HepG2 (cell line): ENCODE results near the gene ELMOD3. TPM values are rescaled to one million over a fixed set of nuclear protein-coding genes. Genes with fewer than 3 reads are reported as not detected.

Experiments
- AKAP8 ChIP-seq: sonication (generic); formaldehyde crosslinking; IDR thresholded peaks from 2 replicates; pipeline ENCODE4 v1.5.1; 2020; ENCODE audit warnings: mild to moderate bottlenecking, missing genetic modification reagents
- CAMTA2 ChIP-seq: sonication (generic); formaldehyde crosslinking; IDR thresholded peaks from 2 replicates; pipeline ENCODE4 v1.4.0; 2020; ENCODE audit warnings: mild to moderate bottlenecking, missing genetic modification reagents, borderline replicate concordance
- CREB1 ChIP-seq, 2 experiments: fragments of 450-650 bp in 1 of 2; IDR thresholded peaks; 2 replicates each; pipeline ENCODE4 v1.6.1; 2016 to 2017; ENCODE audit warnings: control low read depth in 1 of 2, mild to moderate bottlenecking in 1 of 2, missing compliant biosample characterization in 1 of 2, missing genetic modification characterization in 1 of 2
- GATA4 ChIP-seq: sonication (generic); IDR thresholded peaks from 2 replicates; pipeline ENCODE4 v1.6.1; 2016; ENCODE audit warnings: antibody characterized with exemption, low read depth, borderline replicate concordance
- GLI4 ChIP-seq: sonication (generic); formaldehyde crosslinking; IDR thresholded peaks from 2 replicates; pipeline ENCODE4 v1.5.1; 2020; ENCODE audit warnings: missing genetic modification reagents, mild to moderate bottlenecking, moderate library complexity, borderline replicate concordance
- KLF16 ChIP-seq, 2 experiments: sonication (generic) in 1 of 2; formaldehyde crosslinking in 1 of 2; IDR thresholded peaks; 2 replicates each; pipeline versions ENCODE4 v1.6.1 to v1.8.0; 2016 to 2023; ENCODE audit warnings: missing genetic modification reagents in 2 of 2, missing compliant biosample characterization in 1 of 2
- MAFF ChIP-seq: IDR thresholded peaks from 2 replicates; pipeline ENCODE4 v1.6.1; 2011; ENCODE audit warnings: low read depth, low read length, improper control_type of control experiment
- MIXL1 ChIP-seq: IDR thresholded peaks from 2 replicates; pipeline ENCODE4 v1.6.1; 2016
- NRL ChIP-seq: sonication (generic); formaldehyde crosslinking; IDR thresholded peaks from 2 replicates; pipeline ENCODE4 v1.5.0; 2020; ENCODE audit warnings: missing genetic modification reagents, mild to moderate bottlenecking, moderate library complexity, borderline replicate concordance
- PAWR ChIP-seq: sonication (generic); formaldehyde crosslinking; IDR thresholded peaks from 2 replicates; pipeline ENCODE4 v1.4.0; 2020; ENCODE audit warnings: missing genetic modification reagents, mild to moderate bottlenecking, borderline replicate concordance
- POGZ ChIP-seq: sonication (generic); formaldehyde crosslinking; IDR thresholded peaks from 2 replicates; pipeline ENCODE4 v1.4.0; 2020; ENCODE audit warnings: mild to moderate bottlenecking, missing genetic modification reagents
- SAFB2 ChIP-seq: sonication (generic); formaldehyde crosslinking; IDR thresholded peaks from 2 replicates; pipeline ENCODE4 v1.5.1; 2020; ENCODE audit warnings: missing genetic modification reagents, low read depth, mild to moderate bottlenecking, borderline replicate concordance
- SIN3B ChIP-seq: fragments of 150-350 bp; IDR thresholded peaks from 2 replicates; pipeline ENCODE4 v1.6.1; 2014; ENCODE audit warnings: low read length
- SNRNP70 ChIP-seq: fragments of 200-400 bp; formaldehyde crosslinking; IDR thresholded peaks from 2 replicates; pipeline ENCODE4 v1.6.1; 2017; ENCODE audit warnings: mild to moderate bottlenecking, low read depth, low read length, moderate library complexity
- TBX3 ChIP-seq: fragments of 450-650 bp; IDR thresholded peaks from 2 replicates; pipeline ENCODE4 v1.6.1; 2017; ENCODE audit warnings: antibody characterized with exemption, mild to moderate bottlenecking, inconsistent platforms, borderline replicate concordance
- ZBTB38 ChIP-seq: sonication (generic); formaldehyde crosslinking; IDR thresholded peaks from 2 replicates; pipeline ENCODE4 v1.5.1; 2020; ENCODE audit warnings: mild to moderate bottlenecking, missing genetic modification reagents
- ZNF124 ChIP-seq: sonication (generic); formaldehyde crosslinking; IDR thresholded peaks from 2 replicates; pipeline ENCODE4 v1.4.0; 2020; ENCODE audit warnings: missing genetic modification reagents
- ZNF326 ChIP-seq: sonication (generic); formaldehyde crosslinking; IDR thresholded peaks from 2 replicates; pipeline ENCODE4 v1.4.0; 2020; ENCODE audit warnings: missing genetic modification reagents, borderline replicate concordance
- ZNF484 ChIP-seq: sonication (generic); formaldehyde crosslinking; IDR thresholded peaks from 2 replicates; pipeline ENCODE4 v1.5.1; 2020; ENCODE audit warnings: mild to moderate bottlenecking, low read depth, missing genetic modification reagents, borderline replicate concordance
- polyA plus RNA-seq, 8 experiments: library from polyadenylated mRNA; depleted of rRNA in 3 of 8; stranded (reverse) in 7 of 8; unstranded in 1 of 8; fragments of >200 nt; fragmentation: Illumina TruSeq in 4 of 8; extraction: Trizol in 4 of 8; gene quantifications; 2 replicates each; pipeline versions ENCODE4 v1.2.1 to v1.2.3, GENCODE V29; 2011 to 2016; ENCODE audit warnings: low read depth in 4 of 8, missing spikeins in 1 of 8, mixed read lengths in 1 of 8; ENCODE audit not compliant: insufficient read depth in 1 of 8
- total RNA-seq, 5 experiments: library from RNA; depleted of rRNA; stranded (reverse); fragments of >200 nt; fragmentation: Illumina TruSeq; extraction: Trizol; gene quantifications; 2 replicates each; pipeline ENCODE4 v1.2.3, GENCODE V29; 2016; ENCODE audit warnings: low read depth in 1 of 5
- TF ChIP-seq, protein P1 (sequence below): sonication (generic); formaldehyde crosslinking; IDR thresholded peaks from 2 replicates; pipeline ENCODE4 v1.5.1; 2020; ENCODE audit warnings: missing genetic modification reagents, mild to moderate bottlenecking, borderline replicate concordance
- TF ChIP-seq, protein P2 (sequence below): sonication (generic); formaldehyde crosslinking; IDR thresholded peaks from 2 replicates; pipeline ENCODE4 v1.4.0; 2020; ENCODE audit warnings: missing genetic modification reagents
- TF ChIP-seq, protein P3 (sequence below): sonication (generic); formaldehyde crosslinking; IDR thresholded peaks from 2 replicates; pipeline ENCODE4 v1.8.0; 2022; ENCODE audit warnings: mild to moderate bottlenecking, missing genetic modification reagents, borderline replicate concordance
- TF ChIP-seq, protein P4 (sequence below): sonication (generic); formaldehyde crosslinking; IDR thresholded peaks from 2 replicates; pipeline ENCODE4 v1.4.0; 2020; ENCODE audit warnings: missing genetic modification reagents

Gene ELMOD3
- total and polyA plus RNA-seq, 2 of the 13 experiments (the other 11 are each of a cell fraction or from before 2014, with no cell fraction given): 13.3 to 19.5 TPM

DNA sequence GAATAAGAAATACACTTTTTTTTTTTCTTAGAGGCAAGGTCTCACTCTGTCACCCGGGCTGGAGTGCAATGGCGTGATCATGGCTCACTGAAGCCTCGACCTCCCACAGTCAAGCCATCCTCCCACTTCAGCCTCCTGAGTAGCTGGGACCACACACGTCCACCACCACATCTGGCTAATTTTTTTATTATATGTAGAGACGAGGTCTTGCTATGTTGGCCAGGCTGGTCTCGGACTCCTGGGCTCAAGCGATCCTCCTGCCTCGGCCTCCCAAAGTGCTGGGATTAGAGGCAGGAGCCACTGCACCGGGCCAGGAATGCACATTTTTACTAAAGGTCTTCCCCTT, 29.1 kb upstream of the ELMOD3 start (continued):
- TF ChIP-seq, protein P1, sequence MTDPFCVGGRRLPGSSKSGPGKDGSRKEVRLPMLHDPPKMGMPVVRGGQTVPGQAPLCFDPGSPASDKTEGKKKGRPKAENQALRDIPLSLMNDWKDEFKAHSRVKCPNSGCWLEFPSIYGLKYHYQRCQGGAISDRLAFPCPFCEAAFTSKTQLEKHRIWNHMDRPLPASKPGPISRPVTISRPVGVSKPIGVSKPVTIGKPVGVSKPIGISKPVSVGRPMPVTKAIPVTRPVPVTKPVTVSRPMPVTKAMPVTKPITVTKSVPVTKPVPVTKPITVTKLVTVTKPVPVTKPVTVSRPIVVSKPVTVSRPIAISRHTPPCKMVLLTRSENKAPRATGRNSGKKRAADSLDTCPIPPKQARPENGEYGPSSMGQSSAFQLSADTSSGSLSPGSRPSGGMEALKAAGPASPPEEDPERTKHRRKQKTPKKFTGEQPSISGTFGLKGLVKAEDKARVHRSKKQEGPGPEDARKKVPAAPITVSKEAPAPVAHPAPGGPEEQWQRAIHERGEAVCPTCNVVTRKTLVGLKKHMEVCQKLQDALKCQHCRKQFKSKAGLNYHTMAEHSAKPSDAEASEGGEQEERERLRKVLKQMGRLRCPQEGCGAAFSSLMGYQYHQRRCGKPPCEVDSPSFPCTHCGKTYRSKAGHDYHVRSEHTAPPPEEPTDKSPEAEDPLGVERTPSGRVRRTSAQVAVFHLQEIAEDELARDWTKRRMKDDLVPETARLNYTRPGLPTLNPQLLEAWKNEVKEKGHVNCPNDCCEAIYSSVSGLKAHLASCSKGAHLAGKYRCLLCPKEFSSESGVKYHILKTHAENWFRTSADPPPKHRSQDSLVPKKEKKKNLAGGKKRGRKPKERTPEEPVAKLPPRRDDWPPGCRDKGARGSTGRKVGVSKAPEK (CRISPR knock-in tag): no peak
- no peak for TF ChIP-seq NRL (CRISPR knock-in tag)
- TF ChIP-seq ZBTB38: no peak
- TF ChIP-seq TBX3: no peak
- TF ChIP-seq, protein P2, sequence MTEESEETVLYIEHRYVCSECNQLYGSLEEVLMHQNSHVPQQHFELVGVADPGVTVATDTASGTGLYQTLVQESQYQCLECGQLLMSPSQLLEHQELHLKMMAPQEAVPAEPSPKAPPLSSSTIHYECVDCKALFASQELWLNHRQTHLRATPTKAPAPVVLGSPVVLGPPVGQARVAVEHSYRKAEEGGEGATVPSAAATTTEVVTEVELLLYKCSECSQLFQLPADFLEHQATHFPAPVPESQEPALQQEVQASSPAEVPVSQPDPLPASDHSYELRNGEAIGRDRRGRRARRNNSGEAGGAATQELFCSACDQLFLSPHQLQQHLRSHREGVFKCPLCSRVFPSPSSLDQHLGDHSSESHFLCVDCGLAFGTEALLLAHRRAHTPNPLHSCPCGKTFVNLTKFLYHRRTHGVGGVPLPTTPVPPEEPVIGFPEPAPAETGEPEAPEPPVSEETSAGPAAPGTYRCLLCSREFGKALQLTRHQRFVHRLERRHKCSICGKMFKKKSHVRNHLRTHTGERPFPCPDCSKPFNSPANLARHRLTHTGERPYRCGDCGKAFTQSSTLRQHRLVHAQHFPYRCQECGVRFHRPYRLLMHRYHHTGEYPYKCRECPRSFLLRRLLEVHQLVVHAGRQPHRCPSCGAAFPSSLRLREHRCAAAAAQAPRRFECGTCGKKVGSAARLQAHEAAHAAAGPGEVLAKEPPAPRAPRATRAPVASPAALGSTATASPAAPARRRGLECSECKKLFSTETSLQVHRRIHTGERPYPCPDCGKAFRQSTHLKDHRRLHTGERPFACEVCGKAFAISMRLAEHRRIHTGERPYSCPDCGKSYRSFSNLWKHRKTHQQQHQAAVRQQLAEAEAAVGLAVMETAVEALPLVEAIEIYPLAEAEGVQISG (CRISPR knock-in tag): no peak
- TF ChIP-seq, protein P3, sequence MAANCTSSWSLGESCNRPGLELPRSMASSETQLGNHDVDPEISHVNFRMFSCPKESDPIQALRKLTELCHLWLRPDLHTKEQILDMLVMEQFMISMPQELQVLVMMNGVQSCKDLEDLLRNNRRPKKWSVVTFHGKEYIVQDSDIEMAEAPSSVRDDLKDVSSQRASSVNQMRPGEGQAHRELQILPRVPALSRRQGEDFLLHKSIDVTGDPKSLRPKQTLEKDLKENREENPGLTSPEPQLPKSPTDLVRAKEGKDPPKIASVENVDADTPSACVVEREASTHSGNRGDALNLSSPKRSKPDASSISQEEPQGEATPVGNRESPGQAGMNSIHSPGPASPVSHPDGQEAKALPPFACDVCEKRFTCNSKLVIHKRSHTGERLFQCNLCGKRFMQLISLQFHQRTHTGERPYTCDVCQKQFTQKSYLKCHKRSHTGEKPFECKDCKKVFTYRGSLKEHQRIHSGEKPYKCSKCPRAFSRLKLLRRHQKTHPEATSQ (CRISPR knock-in tag): no peak
- no peak for TF ChIP-seq SIN3B
- TF ChIP-seq SNRNP70: no peak
- no peak for TF ChIP-seq AKAP8 (CRISPR knock-in tag)
- TF ChIP-seq CREB1 (IDR thresholded peaks at IDR 0.05): no peak
- TF ChIP-seq CREB1 (CRISPR knock-in tag; IDR thresholded peaks at IDR 0.05): no peak
- no peak for TF ChIP-seq ZNF124 (CRISPR knock-in tag)
- no peak for TF ChIP-seq ZNF484 (CRISPR knock-in tag)
- no peak for TF ChIP-seq KLF16 (CRISPR knock-in tag; IDR thresholded peaks at IDR 0.05)
- 0 out of 2 replicates have a peak, but pooled peaks have one; percentile 9 for TF ChIP-seq POGZ (CRISPR knock-in tag)
- TF ChIP-seq GATA4: no peak
- TF ChIP-seq, protein P4, sequence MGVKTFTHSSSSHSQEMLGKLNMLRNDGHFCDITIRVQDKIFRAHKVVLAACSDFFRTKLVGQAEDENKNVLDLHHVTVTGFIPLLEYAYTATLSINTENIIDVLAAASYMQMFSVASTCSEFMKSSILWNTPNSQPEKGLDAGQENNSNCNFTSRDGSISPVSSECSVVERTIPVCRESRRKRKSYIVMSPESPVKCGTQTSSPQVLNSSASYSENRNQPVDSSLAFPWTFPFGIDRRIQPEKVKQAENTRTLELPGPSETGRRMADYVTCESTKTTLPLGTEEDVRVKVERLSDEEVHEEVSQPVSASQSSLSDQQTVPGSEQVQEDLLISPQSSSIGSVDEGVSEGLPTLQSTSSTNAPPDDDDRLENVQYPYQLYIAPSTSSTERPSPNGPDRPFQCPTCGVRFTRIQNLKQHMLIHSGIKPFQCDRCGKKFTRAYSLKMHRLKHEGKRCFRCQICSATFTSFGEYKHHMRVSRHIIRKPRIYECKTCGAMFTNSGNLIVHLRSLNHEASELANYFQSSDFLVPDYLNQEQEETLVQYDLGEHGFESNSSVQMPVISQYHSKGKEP (CRISPR knock-in tag): no peak
- TF ChIP-seq ZNF326 (CRISPR knock-in tag): no peak
- no peak for TF ChIP-seq PAWR (CRISPR knock-in tag)
- no peak for TF ChIP-seq CAMTA2
- TF ChIP-seq MIXL1 (CRISPR knock-in tag): no peak
- no peak for TF ChIP-seq GLI4
- TF ChIP-seq SAFB2: no peak
- TF ChIP-seq MAFF: no peak
